OCI-LY3 (cell line): ENCODE results near the gene ANO4.

ENCODE experiments used
- H2AFZ ChIP-seq: fragments of 200-600, 300-600 bp; shearing (Covaris generic); 2 replicates; pipeline ENCODE4 v1.6.0; 2014; ENCODE audit warnings: antibody characterized with exemption, low read depth, low read length
- H3K27ac ChIP-seq: fragments of 200-600, 300-600 bp; sonication (generic); 2 replicates; pipeline ENCODE4 v1.5.1; 2014; ENCODE audit warnings: mild to moderate bottlenecking, low read length, moderate library complexity, mixed read lengths
- H3K27me3 ChIP-seq: fragments of 200-600, 300-600 bp; sonication (generic); 2 replicates; pipeline ENCODE4 v1.6.1; 2014; ENCODE audit warnings: low read depth, low read length, mixed read lengths
- H3K36me3 ChIP-seq: fragments of 200-600, 300-600 bp; sonication (generic); replicated peaks from 2 replicates; pipeline ENCODE3; 2014; ENCODE audit warnings: low read depth, low read length, mixed read lengths
- H3K4me1 ChIP-seq: fragments of 300-600, 200-600 bp; sonication (generic); 2 replicates; pipeline ENCODE4 v1.6.1; 2014; ENCODE audit warnings: low read length, mixed read lengths
- H3K4me2 ChIP-seq: fragments of 200-600, 300-600 bp; sonication (generic); 2 replicates; pipeline ENCODE4 v1.6.1; 2014; ENCODE audit warnings: low read length, mixed read lengths
- H3K4me3 ChIP-seq: fragments of 300-600, 200-600 bp; sonication (generic); 2 replicates; pipeline ENCODE4 v1.5.1; 2014; ENCODE audit warnings: antibody characterized with exemption, mild to moderate bottlenecking, low read length, moderate library complexity
- H3K79me2 ChIP-seq: fragments of 300-600, 200-600 bp; shearing (Covaris generic); 2 replicates; pipeline ENCODE4 v1.6.1; 2014; ENCODE audit warnings: mild to moderate bottlenecking, low read length, mixed read lengths
- H3K9ac ChIP-seq: fragments of 300-600, 200-600 bp; shearing (Covaris generic); 2 replicates; pipeline ENCODE4 v1.6.0; 2014; ENCODE audit warnings: mild to moderate bottlenecking, low read length, moderate library complexity
- H3K9me3 ChIP-seq: fragments of 200-600, 300-600 bp; shearing (Covaris generic); 2 replicates; pipeline ENCODE4 v1.6.1; 2014; ENCODE audit warnings: low read length, mixed read lengths; ENCODE audit not compliant: insufficient read depth
- H4K20me1 ChIP-seq: fragments of 200-600, 300-600 bp; sonication (generic); 2 replicates; pipeline ENCODE4 v1.6.1; 2016; ENCODE audit warnings: low read length, mixed read lengths; ENCODE audit not compliant: insufficient read depth
- EZH2phosphoT487 ChIP-seq: fragments of 200-600 bp; shearing (Covaris generic); IDR thresholded peaks from 2 replicates; pipeline ENCODE4 v1.6.1; 2018; ENCODE audit warnings: antibody characterized with exemption, mixed run types, low read depth
- TF ChIP-seq, protein P1 (sequence below): fragments of 200-600, 300-600 bp; sonication (generic); IDR thresholded peaks from 2 replicates; pipeline ENCODE4 v1.5.1; 2014; ENCODE audit warnings: antibody characterized with exemption, low read length, low read depth

ANO4 gene

DNA sequence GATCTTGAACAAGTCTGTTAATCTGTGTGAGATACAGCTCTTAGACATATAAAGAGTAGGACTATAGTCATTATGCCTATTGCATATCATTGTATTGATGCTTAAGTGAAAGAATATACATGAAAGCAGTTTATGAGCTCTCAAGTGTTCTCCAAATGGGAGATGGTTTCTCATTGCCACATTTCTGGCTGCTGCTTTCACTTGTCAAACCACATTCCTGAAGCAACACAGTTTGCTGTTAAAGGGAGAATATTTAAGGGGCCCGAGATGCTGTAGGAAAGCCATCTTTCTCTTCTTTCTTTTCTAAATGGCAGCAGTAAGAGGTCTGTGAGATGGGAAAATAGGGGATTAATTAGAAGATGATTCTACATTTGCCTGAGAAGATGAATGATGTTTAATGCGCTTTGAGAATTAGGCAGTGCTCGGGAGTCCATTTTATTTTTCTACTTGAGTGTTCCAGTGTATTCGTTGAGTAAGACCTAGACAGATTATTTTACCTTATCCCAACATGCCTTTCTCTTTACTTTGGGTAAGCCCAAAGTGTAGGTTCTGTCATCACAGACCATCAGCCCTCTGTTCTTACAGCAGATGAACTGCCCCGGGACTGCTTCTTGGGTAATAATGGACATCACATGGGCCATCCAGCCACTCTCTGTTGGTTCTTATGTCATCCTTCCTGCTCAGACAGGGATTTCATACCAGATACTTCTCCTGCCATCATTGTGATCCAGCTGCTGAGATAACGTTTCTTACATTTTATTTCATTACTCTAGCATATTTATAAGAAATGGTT, 35.6 kb downstream of the ANO4 start:
- no peaks in the 10 kb centered on the region for H4K20me1 ChIP-seq
- H3K36me3 ChIP-seq = no peaks in the 10 kb centered on the region
- H2AFZ ChIP-seq = no peak overlapping the region
- H3K79me2 ChIP-seq = no peaks in the 10 kb centered on the region
- H3K4me1 ChIP-seq = peaks cover 3% of the 10 kb centered on the region; the same call in 1 of the 2 replicates
- H3K9ac ChIP-seq = no peak overlapping the region
- no peaks in the 10 kb centered on the region for H3K9me3 ChIP-seq
- TF ChIP-seq, protein P1, sequence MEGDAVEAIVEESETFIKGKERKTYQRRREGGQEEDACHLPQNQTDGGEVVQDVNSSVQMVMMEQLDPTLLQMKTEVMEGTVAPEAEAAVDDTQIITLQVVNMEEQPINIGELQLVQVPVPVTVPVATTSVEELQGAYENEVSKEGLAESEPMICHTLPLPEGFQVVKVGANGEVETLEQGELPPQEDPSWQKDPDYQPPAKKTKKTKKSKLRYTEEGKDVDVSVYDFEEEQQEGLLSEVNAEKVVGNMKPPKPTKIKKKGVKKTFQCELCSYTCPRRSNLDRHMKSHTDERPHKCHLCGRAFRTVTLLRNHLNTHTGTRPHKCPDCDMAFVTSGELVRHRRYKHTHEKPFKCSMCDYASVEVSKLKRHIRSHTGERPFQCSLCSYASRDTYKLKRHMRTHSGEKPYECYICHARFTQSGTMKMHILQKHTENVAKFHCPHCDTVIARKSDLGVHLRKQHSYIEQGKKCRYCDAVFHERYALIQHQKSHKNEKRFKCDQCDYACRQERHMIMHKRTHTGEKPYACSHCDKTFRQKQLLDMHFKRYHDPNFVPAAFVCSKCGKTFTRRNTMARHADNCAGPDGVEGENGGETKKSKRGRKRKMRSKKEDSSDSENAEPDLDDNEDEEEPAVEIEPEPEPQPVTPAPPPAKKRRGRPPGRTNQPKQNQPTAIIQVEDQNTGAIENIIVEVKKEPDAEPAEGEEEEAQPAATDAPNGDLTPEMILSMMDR = no peak
- no peak for TF ChIP-seq EZH2phosphoT487
- H3K27me3 ChIP-seq = peaks cover 32% of the 10 kb centered on the region
- no peak overlapping the region for H3K4me2 ChIP-seq
- H3K4me3 ChIP-seq = no peak overlapping the region
- H3K27ac ChIP-seq = no peak overlapping the region

DNA sequence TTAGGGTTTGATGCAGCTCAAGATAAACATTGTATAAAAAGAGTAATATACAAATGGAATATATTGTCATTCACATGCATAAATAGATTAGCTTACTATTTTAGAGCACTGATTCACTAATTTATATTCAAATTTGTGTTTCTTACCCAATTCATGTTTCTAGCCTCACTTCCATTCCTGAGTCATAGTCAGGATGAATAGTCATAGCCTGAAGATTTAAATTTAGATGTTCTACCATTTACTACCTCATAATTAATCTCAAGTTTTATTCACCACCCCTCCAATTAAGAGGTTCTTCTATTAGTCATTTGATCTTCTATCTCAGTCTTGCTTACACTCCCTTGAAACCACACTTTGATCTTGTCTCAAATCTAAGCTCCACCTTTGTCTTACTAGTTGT, 38.7 kb downstream of the ANO4 start:
- no peaks in the 10 kb centered on the region for H3K79me2 ChIP-seq
- H3K9ac ChIP-seq = no peak overlapping the region
- H3K9me3 ChIP-seq = no peaks in the 10 kb centered on the region
- H3K4me1 ChIP-seq = peaks cover 2% of the 10 kb centered on the region; the same call in 1 of the 2 replicates
- no peak overlapping the region for H3K4me3 ChIP-seq
- no peak for TF ChIP-seq EZH2phosphoT487
- TF ChIP-seq, protein P1 = no peak
- H3K4me2 ChIP-seq = no peak overlapping the region
- H4K20me1 ChIP-seq = no peaks in the 10 kb centered on the region
- no peak overlapping the region for H3K27ac ChIP-seq
- H3K27me3 ChIP-seq = peaks cover 32% of the 10 kb centered on the region
- H3K36me3 ChIP-seq = no peaks in the 10 kb centered on the region
- H2AFZ ChIP-seq = no peak overlapping the region

DNA sequence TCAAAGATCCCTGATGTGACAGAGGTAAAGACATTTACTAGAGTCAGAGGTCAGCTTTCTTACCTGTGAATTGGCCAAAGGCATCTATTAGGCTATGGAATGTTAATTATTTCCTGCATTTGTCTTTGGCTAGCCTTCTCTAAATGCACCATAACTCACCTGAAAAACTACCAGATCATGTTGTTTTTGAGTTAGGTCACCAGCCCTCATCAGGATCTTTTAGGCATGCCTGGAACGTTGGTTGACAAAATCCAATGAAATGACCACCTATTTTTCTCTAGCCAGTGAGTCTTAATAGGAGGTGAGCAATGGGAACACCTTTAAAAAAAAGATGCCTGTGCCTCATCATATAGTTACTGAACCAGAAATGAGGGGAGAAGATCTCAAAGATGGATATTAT, 46.2 kb downstream of the ANO4 start:
- no peak overlapping the region for H3K27ac ChIP-seq
- 0 out of 2 replicates have a peak, but pooled peaks cover 3% of the 10 kb centered on the region for H3K27me3 ChIP-seq
- H3K4me3 ChIP-seq = no peak overlapping the region
- H3K9ac ChIP-seq = no peak overlapping the region
- no peak overlapping the region for H3K4me2 ChIP-seq
- peaks cover 12% of the 10 kb centered on the region for H3K4me1 ChIP-seq
- TF ChIP-seq EZH2phosphoT487 = no peak
- TF ChIP-seq, protein P1 = no peak
- H4K20me1 ChIP-seq = no peaks in the 10 kb centered on the region
- H2AFZ ChIP-seq = no peak overlapping the region
- H3K79me2 ChIP-seq = no peaks in the 10 kb centered on the region
- H3K9me3 ChIP-seq = no peaks in the 10 kb centered on the region
- H3K36me3 ChIP-seq = no peaks in the 10 kb centered on the region

DNA sequence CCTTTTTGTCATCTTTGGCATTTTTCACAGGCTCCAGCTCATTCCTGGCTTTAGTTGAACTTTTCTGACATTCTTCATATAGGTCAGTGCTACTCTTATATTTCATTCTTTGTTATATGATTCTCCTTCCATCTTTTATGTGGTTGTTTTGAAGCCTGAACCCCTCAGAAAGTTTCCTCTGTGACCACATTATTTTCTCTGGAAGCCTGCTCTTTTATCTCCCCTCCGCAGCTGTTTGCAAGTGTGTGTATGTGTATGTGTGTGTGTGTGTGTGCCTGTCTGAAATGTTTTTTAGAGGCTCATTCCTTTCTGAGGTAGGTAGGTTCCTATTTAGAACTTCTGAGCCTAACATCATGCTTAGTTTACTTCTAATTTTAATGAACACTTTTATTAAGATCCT, 47.6 kb downstream of the ANO4 start:
- Histone ChIP-seq H3K4me3 (no peak overlapping the region), H4K20me1 (no peaks in the 10 kb centered on the region), H3K9ac (no peak overlapping the region), H3K27ac (no peak overlapping the region), H3K4me1 (peaks cover 12% of the 10 kb centered on the region), H3K79me2 (no peaks in the 10 kb centered on the region), H3K27me3 (0 out of 2 replicates have a peak, but pooled peaks cover 7% of the 10 kb centered on the region), H3K9me3 (no peaks in the 10 kb centered on the region), H2AFZ (no peak overlapping the region), H3K4me2 (no peak overlapping the region), H3K36me3 (no peaks in the 10 kb centered on the region)
- TF ChIP-seq EZH2phosphoT487 = no peak
- TF ChIP-seq, protein P1 = no peak
